HG03095 (cell line): ENCODE results near the gene MRPS18A.
A peak's percentile ranks its signal among the peaks of the same experiment; 100 is the strongest.

Experiments
- ATAC-seq: cut with Tn5 transposase; IDR thresholded peaks from one replicate; pipeline ENCODE4 v1.9.1; 2021; ENCODE audit warnings: moderate library complexity; ENCODE audit not compliant: unreplicated experiment

The MRPS18A gene

GRCh38 chr6:43687437-43688347 lies at the start of gene MRPS18A:
Gene MRPS18A, minus strand, starts transcription at chr6:43687791. Its CDS starts 12 bp downstream, at chr6:43687779.
- ATAC-seq = peak; percentile 91

GRCh38 chr6:43736844-43737243 lies 49.3 kb upstream of the MRPS18A start:
- no peak for ATAC-seq

- no peak for ATAC-seq
Observed at GRCh38 chr6:43736211-43736786, 48.7 kb upstream of the MRPS18A start.

GRCh38 chr6:43735642-43736199 lies 48.1 kb upstream of the MRPS18A start:
- no peak for ATAC-seq

GRCh38 chr6:43734294-43734665 lies 46.7 kb upstream of the MRPS18A start:
- no peak for ATAC-seq

- peak; percentile 76 for ATAC-seq
Observed at GRCh38 chr6:43733471-43734293, 46.1 kb upstream of the MRPS18A start.

GRCh38 chr6:43730634-43731033 lies 43.0 kb upstream of the MRPS18A start:
- no peak for ATAC-seq

- ATAC-seq = no peak
Observed at GRCh38 chr6:43729537-43729936, 41.9 kb upstream of the MRPS18A start.

GRCh38 chr6:43728586-43728985 lies 41.0 kb upstream of the MRPS18A start:
- no peak for ATAC-seq

- no peak for ATAC-seq
Observed at GRCh38 chr6:43727634-43728033, 40.0 kb upstream of the MRPS18A start.

GRCh38 chr6:43725643-43726580 lies 38.3 kb upstream of the MRPS18A start:
- no peak for ATAC-seq

- ATAC-seq = no peak
Observed at GRCh38 chr6:43724914-43725642, 37.5 kb upstream of the MRPS18A start.

GRCh38 chr6:43724354-43724753 lies 36.8 kb upstream of the MRPS18A start:
- no peak for ATAC-seq

GRCh38 chr6:43723737-43724295 lies 36.2 kb upstream of the MRPS18A start:
- ATAC-seq = peak; percentile 65

GRCh38 chr6:43722920-43723545 lies 35.4 kb upstream of the MRPS18A start:
- no peak for ATAC-seq

- no peak for ATAC-seq
Observed at GRCh38 chr6:43720999-43721398, 33.4 kb upstream of the MRPS18A start.

- no peak for ATAC-seq
Observed at GRCh38 chr6:43719511-43719910, 31.9 kb upstream of the MRPS18A start.

GRCh38 chr6:43718387-43719105 lies 31.0 kb upstream of the MRPS18A start:
- no peak for ATAC-seq
